Peyer's patch (tissue), 4 donors: Measurements from ENCODE around the gene TRIM67. TPM values are rescaled to one million over a fixed set of nuclear protein-coding genes. Genes with fewer than 3 reads are reported as not detected.

Experiments
- DNase-seq, 3 donors: peaks; one replicate each; pipeline ENCODE4 v3.0.0-alpha.2; 2017 to 2019
- H3K27ac ChIP-seq, 4 donors: fragments of 200-600 bp; sonication (generic); one replicate each; pipeline ENCODE4 v1.5.1; 2016 to 2019
- H3K27me3 ChIP-seq, 2 donors: fragments of 200-600 bp; sonication (generic); one replicate each; pipeline ENCODE4 v1.5.1; 2019
- H3K36me3 ChIP-seq, 3 donors: fragments of 200-600 bp; sonication (generic); one replicate each; pipeline ENCODE4 v1.5.1; 2016 to 2019
- H3K4me1 ChIP-seq, 4 donors: fragments of 200-600 bp; sonication (generic); one replicate each; pipeline ENCODE4 v1.5.1; 2016 to 2019
- H3K4me3 ChIP-seq, 4 donors: fragments of 200-600 bp; sonication (generic); 1 replicate in 3 of 4; 2 replicates in 1 of 4; pipeline ENCODE4 v1.5.1; 2016 to 2019; ENCODE audit warnings: mild to moderate bottlenecking in 1 of 4
- H3K9me3 ChIP-seq, 4 donors: fragments of 200-600 bp; sonication (generic); one replicate each; pipeline ENCODE4 v1.5.1; 2016 to 2019; ENCODE audit warnings: mild to moderate bottlenecking in 1 of 4
- CTCF ChIP-seq, 6 experiments: fragments of 450-650 bp in 4 of 6; fragments of 200-600 bp in 2 of 6; sonication (generic) in 1 of 6; IDR thresholded peaks; one replicate each; pipeline ENCODE4 v1.5.1; 2017 to 2019; ENCODE audit warnings: antibody characterized with exemption in 6 of 6, mild to moderate bottlenecking in 3 of 6, moderate library complexity in 1 of 6
- POLR2A ChIP-seq, 2 donors: fragments of 450-650 bp; IDR thresholded peaks; one replicate each; pipeline ENCODE4 v1.5.1; 2017; ENCODE audit warnings: antibody characterized with exemption in 2 of 2, mild to moderate bottlenecking in 2 of 2, moderate library complexity in 2 of 2
- total RNA-seq, 4 donors: library from RNA; depleted of rRNA; stranded (reverse); fragments of >200 nt; gene quantifications; one replicate each; pipeline ENCODE4 v1.1.0, GENCODE V29; 2016

The TRIM67 gene
- total RNA-seq, 4 donors from 2014 or later = 0.13 TPM; not detected in 3

GRCh38 chr1:231265379-231265778 lies 103.5 kb downstream of the TRIM67 start:
- Histone ChIP-seq H3K9me3 (no peaks in the 10 kb centered on the region), H3K27ac (no peak overlapping the region), H3K4me3 (no peak overlapping the region), H3K27me3 (no peaks in the 10 kb centered on the region), H3K4me1 (no peaks in the 10 kb centered on the region), H3K36me3 (peaks cover 0 to 96% (median 0%) of the 10 kb centered on the region in 3 donors)
- DNase-seq = no peak
- no peak for TF ChIP-seq POLR2A (IDR thresholded peaks at IDR 0.05)
- TF ChIP-seq CTCF (IDR thresholded peaks at IDR 0.05) = no peak

GRCh38 chr1:231266811-231267322 lies 105.0 kb downstream of the TRIM67 start:
- Histone ChIP-seq H3K9me3 (no peaks in the 10 kb centered on the region), H3K36me3 (peaks cover 0 to 96% (median 0%) of the 10 kb centered on the region in 3 donors), H3K27me3 (no peaks in the 10 kb centered on the region), H3K4me1 (no peaks in the 10 kb centered on the region), H3K4me3 (no peak overlapping the region), H3K27ac (no peak overlapping the region)
- no peak for DNase-seq
- TF ChIP-seq CTCF (IDR thresholded peaks at IDR 0.05) (no peak), POLR2A (IDR thresholded peaks at IDR 0.05) (no peak)

Other genes with a start within 250 kb of the TRIM67 start
- 100 to 1,000 TPM in 1 of 4 donors, 10 to 100 TPM in 3; 17.3 to 106 (median 42.6) TPM for gene TTC13, start 183.2 kb upstream of the TRIM67 start, total RNA-seq
- 10 to 100 TPM; 13.2 to 28.9 (median 21.0) TPM for gene ARV1, start 183.0 kb upstream of the TRIM67 start, total RNA-seq
- 1 to 10 TPM in 2 of 4 donors, under 1 TPM in 1, not detected in 1; 0.94 to 3.0 (median 1.6) TPM for gene FAM89A, start 121.8 kb upstream of the TRIM67 start, total RNA-seq
- 10 to 100 TPM; 31.0 to 61.9 (median 45.6) TPM for gene GNPAT, start 79.2 kb downstream of the TRIM67 start, total RNA-seq
- 10 to 100 TPM; 14.0 to 19.4 (median 17.4) TPM for gene EXOC8, start 175.8 kb downstream of the TRIM67 start, total RNA-seq
- 10 to 100 TPM; 18.6 to 27.5 (median 22.7) TPM for gene SPRTN, start 176.2 kb downstream of the TRIM67 start, total RNA-seq